GM12892 (cell line): ENCODE results near the gene HADHB.

ENCODE experiments used
- POLR2A ChIP-seq: IDR thresholded peaks from 2 replicates; pipeline ENCODE4 v1.6.1; 2011; ENCODE audit warnings: low read depth, low read length, control low read depth
- POLR2AphosphoS5 ChIP-seq: IDR thresholded peaks from 2 replicates; pipeline ENCODE4 v1.6.1; 2011; ENCODE audit warnings: low read depth, low read length, control low read depth

- TF ChIP-seq POLR2A (no peak), POLR2AphosphoS5 (no peak)
Observed at GRCh38 chr2:26255759-26256384, 11.1 kb downstream of the HADHB start.
